Lung (tissue), 16 donors: ENCODE results near the gene CER1. TPM values are rescaled to one million over a fixed set of nuclear protein-coding genes. Genes with fewer than 3 reads are reported as not detected.

Experiments
- ATAC-seq: fragments of 200-7000 bp; cut with Tn5 transposase; one replicate; pipeline ENCODE4 v1.9.1; 2020; ENCODE audit warnings: moderate number of reproducible peaks; ENCODE audit not compliant: insufficient read depth, low FRiP score
- DNase-seq, 3 donors: peaks; one replicate each; pipeline ENCODE4 v3.0.0-alpha.2; 2013 to 2017
- H3K27ac ChIP-seq, 2 donors: one replicate each; pipeline ENCODE4 v1.5.1; 2013; ENCODE audit warnings: mild to moderate bottlenecking in 2 of 2, moderate library complexity in 2 of 2, control low read depth in 1 of 2, inconsistent platforms in 1 of 2, low read depth in 1 of 2, low read length in 1 of 2
- H3K27me3 ChIP-seq, 3 donors: one replicate each; pipeline ENCODE4 v1.5.1; 2013; ENCODE audit warnings: low read length in 2 of 3; ENCODE audit not compliant: control insufficient read depth in 3 of 3, insufficient read depth in 3 of 3
- H3K36me3 ChIP-seq, 4 donors: one replicate each; pipeline ENCODE4 v1.5.1; 2013; ENCODE audit warnings: low read length in 4 of 4, mild to moderate bottlenecking in 1 of 4, moderate library complexity in 1 of 4; ENCODE audit not compliant: control insufficient read depth in 4 of 4, insufficient read depth in 4 of 4
- H3K4me1 ChIP-seq, 5 donors: one replicate each; pipeline ENCODE4 v1.5.1; 2013; ENCODE audit warnings: low read length in 5 of 5, mild to moderate bottlenecking in 2 of 5, moderate library complexity in 1 of 5; ENCODE audit not compliant: control insufficient read depth in 5 of 5, insufficient read depth in 5 of 5
- H3K4me3 ChIP-seq: one replicate; pipeline ENCODE4 v1.5.1; 2013; ENCODE audit warnings: mild to moderate bottlenecking, control low read depth, moderate library complexity
- H3K9ac ChIP-seq, 2 donors: one replicate each; pipeline ENCODE4 v1.5.1; 2013; ENCODE audit warnings: low read length in 2 of 2, control low read depth in 1 of 2; ENCODE audit not compliant: insufficient read depth in 1 of 2
- H3K9me3 ChIP-seq, 4 donors: one replicate each; pipeline ENCODE4 v1.5.1; 2013; ENCODE audit warnings: low read length in 3 of 4, mild to moderate bottlenecking in 1 of 4, moderate library complexity in 1 of 4; ENCODE audit not compliant: control insufficient read depth in 4 of 4, insufficient read depth in 3 of 4
- WGBS, 2 donors: extraction: QIAGEN DNeasy Blood & Tissue Kit; methylation state at CpG; one replicate each; pipeline ENCODE4 v1.1.7; 2013; 5-methylcytosine and 5-hydroxymethylcytosine counted together
- long read RNA-seq, 5 donors: transcript quantifications; one replicate each; lab custom pipeline, GENCODE V29; 2026
- polyA plus RNA-seq, 2 donors: library from polyadenylated mRNA; stranded (reverse); fragments of 200-250 nt; gene quantifications; one replicate each; pipeline ENCODE4 v1.2.1, GENCODE V29; 2013
- total RNA-seq, 2 donors: library from RNA; depleted of rRNA in 1 of 2; stranded (reverse); fragments of >200 nt in 1 of 2; gene quantifications; one replicate each; pipeline ENCODE4 v1.2.1, GENCODE V29; 2014 to 2021
- TF ChIP-seq, protein P1 (sequence below): IDR thresholded peaks from 2 replicates; pipeline ENCODE4 v1.5.1; 2012; ENCODE audit warnings: mild to moderate bottlenecking; ENCODE audit errors: control extremely low read depth, extremely low read depth
- donor health status: control.
- donor health status: control.
- donor health status: Bipolar disorder and iron deficiency.
- donor health status: healthy.
- donor health status: DM: yes; HTN: yes; CAD: no.

CER1 gene, protein sequence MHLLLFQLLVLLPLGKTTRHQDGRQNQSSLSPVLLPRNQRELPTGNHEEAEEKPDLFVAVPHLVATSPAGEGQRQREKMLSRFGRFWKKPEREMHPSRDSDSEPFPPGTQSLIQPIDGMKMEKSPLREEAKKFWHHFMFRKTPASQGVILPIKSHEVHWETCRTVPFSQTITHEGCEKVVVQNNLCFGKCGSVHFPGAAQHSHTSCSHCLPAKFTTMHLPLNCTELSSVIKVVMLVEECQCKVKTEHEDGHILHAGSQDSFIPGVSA
- total RNA-seq (not detected), polyA plus RNA-seq (not detected)
- long read RNA-seq, donor 1 = 0 reads
- long read RNA-seq, donor 2 = 0 reads
- long read RNA-seq, donor 3 = 0 reads
- long read RNA-seq, donor 4 = 0 reads
- long read RNA-seq, donor 5 = 0 reads

DNA sequence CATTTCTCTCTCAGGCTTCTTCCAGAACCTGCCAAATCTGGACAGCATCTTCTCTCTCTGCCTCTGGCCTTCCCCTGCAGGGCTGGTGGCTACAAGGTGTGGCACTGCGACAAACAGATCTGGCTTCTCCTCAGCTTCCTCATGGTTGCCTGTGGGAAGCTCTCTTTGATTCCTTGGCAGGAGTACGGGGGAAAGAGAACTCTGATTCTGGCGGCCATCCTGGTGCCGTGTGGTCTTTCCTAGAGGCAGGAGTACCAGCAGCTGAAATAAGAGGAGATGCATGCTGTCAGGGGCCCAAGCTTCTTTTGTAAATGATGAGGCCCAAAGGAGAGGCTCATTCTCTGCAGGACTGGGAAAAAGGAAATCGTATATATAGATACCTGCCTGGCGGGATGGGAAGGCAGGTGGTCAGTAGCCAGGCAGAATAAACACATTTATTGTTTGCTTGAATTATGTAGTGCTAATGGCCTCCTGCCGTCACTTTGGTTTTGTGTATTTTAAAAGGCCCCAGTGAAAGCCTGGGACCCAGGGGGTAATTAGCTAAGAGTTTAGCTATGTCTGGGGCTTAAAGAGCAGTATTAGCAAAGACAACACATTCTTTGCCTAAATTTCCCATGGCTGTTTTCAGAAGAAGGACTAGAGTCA is at the start of gene CER1:
TSS of gene CER1 (minus strand) at position 343 of the 645 bp plus-strand sequence. CDS start at position 282, 61 bp downstream.
- 65 to 71% methylated on average over 7 of the region's 7 CpGs for WGBS, 2 donors
- no peak within 1 kb of the TSS for H3K4me3 ChIP-seq
- DNase-seq (no peak), ATAC-seq (no peak)
- no peak within 1 kb of the TSS for H3K9ac ChIP-seq
- H3K36me3 ChIP-seq = no peaks in the 10 kb centered on the region
- H3K9me3 ChIP-seq = no peaks in the 10 kb centered on the region
- TF ChIP-seq, protein P1, sequence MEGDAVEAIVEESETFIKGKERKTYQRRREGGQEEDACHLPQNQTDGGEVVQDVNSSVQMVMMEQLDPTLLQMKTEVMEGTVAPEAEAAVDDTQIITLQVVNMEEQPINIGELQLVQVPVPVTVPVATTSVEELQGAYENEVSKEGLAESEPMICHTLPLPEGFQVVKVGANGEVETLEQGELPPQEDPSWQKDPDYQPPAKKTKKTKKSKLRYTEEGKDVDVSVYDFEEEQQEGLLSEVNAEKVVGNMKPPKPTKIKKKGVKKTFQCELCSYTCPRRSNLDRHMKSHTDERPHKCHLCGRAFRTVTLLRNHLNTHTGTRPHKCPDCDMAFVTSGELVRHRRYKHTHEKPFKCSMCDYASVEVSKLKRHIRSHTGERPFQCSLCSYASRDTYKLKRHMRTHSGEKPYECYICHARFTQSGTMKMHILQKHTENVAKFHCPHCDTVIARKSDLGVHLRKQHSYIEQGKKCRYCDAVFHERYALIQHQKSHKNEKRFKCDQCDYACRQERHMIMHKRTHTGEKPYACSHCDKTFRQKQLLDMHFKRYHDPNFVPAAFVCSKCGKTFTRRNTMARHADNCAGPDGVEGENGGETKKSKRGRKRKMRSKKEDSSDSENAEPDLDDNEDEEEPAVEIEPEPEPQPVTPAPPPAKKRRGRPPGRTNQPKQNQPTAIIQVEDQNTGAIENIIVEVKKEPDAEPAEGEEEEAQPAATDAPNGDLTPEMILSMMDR = no peak
- no peak within 1 kb of the TSS for H3K27ac ChIP-seq
- peaks cover 0 to 5% (median 3%) of the 10 kb centered on the region in 3 donors for H3K27me3 ChIP-seq
- no peaks in the 10 kb centered on the region for H3K4me1 ChIP-seq

DNA sequence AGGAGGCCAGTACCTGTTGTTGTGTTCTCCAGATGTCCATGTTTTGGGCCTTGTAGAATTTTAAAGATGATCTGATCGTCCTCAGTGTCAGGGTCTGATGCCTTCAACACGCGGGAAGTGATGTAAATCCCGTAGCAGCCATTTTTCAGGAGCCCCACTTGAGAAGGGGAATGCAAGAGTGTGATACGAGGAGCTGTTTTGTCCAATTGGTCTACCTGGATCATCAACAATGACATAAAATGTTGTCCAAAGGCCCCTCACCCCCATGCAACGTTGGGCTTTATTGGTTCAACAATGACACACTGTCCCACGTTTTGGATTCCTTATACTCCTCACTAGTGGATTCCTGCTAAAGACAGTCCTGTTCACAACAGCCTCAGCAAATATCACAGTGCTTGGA is 48.1 kb upstream of the CER1 start:
- Histone ChIP-seq H3K9ac (no peak overlapping the region), H3K4me3 (no peak overlapping the region), H3K9me3 (no peaks in the 10 kb centered on the region), H3K4me1 (peaks cover 0 to 4% (median 0%) of the 10 kb centered on the region in 5 donors), H3K27ac (no peak overlapping the region), H3K27me3 (no peaks in the 10 kb centered on the region), H3K36me3 (peaks cover 0 to 38% (median 12%) of the 10 kb centered on the region in 4 donors)
- TF ChIP-seq, protein P1 = no peak
- no peak for ATAC-seq
- 83 to 85% methylated on average over 7 of the region's 7 CpGs for WGBS, 2 donors
- no peak for DNase-seq

DNA sequence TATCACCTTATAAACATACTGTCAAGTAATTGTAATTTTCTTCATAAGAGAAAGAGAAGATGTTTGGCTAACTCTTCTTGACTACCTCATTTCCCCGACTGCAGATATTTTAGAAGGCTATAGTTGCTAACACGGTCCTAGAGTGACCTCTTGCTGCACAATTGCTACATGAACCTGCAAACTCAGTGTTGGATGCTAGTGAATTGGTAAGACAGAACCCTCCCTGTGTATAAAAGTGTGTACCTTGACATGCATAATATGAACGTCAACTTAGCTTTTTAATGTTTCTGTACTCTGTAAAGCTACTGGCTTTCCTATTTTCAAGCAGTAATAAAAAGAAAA is 46.7 kb upstream of the CER1 start:
- peak in 2 of 3 donors; percentile 15 to 37 for DNase-seq
- Histone ChIP-seq H3K27me3 (no peaks in the 10 kb centered on the region), H3K4me3 (no peak overlapping the region), H3K9ac (no peak overlapping the region), H3K27ac (no peak overlapping the region), H3K9me3 (no peaks in the 10 kb centered on the region), H3K4me1 (peaks cover 0 to 3% (median 0%) of the 10 kb centered on the region in 5 donors), H3K36me3 (peaks cover 0 to 35% (median 14%) of the 10 kb centered on the region in 4 donors)
- no peak for ATAC-seq
- TF ChIP-seq, protein P1 = no peak
- 48 to 58% methylated on average over 3 of the region's 3 CpGs for WGBS, 2 donors
